Activated CD4-positive, alpha-beta T cell treated with anti-CD3 and anti-CD28 coated beads, Interleukin-2, amount 50 U/mL, for 4 hours (primary cell): Measurements from ENCODE around the gene AGBL1.
A peak's percentile ranks its signal among the peaks of the same experiment; 100 is the strongest.

Experiments used
- DNase-seq, 2 experiments: peaks; one replicate each; pipeline ENCODE4 v3.0.0-alpha.2; 2020

Gene AGBL1

DNA sequence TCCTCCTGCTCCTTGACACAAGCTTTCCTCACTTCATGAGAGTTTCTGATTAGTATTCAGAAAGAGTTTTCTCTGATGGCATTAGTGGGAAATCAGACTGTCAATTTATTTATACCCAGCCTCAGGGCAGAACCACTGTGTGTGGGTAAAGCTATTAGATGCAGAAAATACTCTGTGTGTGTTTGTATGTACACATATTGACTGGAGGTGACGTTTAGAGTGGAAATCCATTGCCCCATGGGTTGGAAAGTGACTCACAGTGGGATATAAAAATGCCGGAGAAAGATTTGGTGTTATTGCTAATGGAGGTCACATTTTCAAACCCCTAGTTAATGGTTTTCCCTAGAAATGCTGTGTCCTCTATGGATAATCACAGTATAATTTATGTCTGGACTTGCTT lies 577.6 kb downstream of the AGBL1 start:
- no peak for DNase-seq

DNA sequence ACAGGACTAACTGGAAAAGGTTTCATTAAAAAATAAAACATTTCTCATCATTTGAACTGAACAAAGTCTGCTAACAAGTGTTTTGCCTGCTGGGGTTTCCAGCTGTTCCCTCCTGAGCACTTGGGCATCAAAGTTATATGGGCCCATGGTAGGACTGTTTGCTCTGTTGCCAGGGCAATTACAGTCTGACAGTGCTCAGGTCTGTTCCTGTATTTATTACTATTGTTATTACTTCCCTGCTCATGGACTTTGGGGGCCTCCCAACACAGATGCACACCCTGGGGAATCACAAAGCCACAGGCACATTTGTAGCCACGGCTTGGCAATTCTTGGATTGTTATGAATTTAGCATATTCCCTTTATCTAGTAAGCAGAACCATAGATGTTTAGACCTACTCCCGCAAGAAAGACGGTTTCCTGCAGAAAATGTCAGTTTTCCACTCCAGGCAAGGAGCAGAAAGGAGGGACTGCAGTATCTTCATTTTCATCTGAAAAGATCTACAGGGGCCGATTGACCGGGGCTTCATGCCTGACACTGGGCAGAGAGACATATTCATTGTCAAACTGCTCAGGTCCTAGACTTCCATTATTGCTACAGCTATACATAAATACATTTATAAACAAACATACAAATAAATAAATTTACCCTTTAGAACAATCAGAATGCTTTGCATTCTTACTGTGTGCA lies 580.2 kb downstream of the AGBL1 start:
- no peak for DNase-seq

DNA sequence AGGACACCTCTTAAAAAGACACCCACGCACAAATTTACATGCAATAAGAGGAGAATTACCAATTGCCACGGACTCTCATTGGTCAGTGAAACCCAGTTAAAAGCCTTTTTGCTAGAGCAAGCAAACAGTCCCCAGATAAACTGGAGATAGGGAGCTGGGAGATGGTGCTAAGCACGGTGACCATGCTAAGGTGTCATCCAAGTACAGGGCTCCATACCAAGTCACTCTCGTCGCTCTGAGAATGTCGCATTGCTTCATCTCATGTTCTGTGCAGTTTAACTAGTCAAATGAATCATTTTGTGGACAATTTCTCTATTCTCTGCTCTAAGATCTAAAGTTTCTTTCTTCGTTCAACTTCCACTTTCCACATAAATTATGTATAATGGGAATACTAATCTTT lies 581.9 kb downstream of the AGBL1 start:
- DNase-seq: no peak

DNA sequence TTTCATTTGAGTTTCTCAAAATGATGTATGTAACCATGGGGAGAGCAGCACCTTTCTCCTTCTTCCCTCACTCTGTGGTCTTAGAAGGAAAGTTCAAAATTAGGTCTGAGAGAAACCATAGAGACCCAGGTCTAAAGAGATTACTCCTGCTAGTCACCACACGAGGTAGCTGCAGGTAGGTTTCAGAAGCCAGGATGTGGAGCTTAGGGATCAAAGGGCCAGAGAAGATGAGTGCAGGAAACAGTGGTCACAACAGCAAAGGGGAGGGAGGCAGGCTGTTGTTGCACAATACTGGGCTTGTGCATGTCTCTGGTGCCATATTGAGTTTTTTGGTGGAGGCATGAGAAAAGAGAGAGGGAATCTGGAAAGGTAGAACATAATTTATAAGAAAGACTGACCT lies 583.6 kb downstream of the AGBL1 start:
- no peak for DNase-seq

DNA sequence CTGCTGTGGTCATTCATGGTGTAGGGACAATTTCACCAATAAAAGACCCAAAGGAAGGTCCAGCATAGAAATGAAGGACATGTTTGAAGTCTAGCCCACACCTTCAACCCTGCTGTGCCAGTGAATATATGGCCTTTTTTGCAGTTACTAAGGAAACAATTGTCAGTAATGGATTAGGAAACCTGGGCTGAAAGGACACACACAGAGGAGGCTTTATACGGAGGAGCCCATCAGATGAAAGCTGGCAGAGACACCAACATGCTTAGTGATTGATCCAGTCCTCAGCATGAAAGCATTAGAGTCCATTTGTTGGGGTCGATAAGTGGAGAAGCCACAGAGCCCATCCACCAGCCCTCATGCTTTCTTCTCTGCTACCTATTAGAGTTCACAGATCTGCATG lies 584.3 kb downstream of the AGBL1 start:
- no peak for DNase-seq

DNA sequence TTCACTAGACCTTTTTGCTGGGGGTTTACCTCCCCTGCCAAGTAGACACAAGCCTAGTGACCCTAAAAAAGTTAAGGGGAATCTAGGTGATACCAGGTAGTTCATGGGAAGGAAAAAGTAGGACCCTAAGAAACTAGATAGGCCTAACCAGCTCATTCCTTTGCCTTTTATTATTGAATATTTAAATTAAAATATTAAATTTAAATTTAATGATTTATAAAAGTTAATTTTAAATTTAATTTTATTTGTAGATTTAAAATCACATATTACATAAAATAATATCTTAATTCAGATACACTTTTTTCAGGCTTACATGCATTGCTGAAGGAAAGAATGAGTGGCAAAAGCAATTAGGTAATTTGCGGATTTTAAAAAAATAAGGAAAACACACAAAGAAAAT lies 584.9 kb downstream of the AGBL1 start:
- DNase-seq: no peak

DNA sequence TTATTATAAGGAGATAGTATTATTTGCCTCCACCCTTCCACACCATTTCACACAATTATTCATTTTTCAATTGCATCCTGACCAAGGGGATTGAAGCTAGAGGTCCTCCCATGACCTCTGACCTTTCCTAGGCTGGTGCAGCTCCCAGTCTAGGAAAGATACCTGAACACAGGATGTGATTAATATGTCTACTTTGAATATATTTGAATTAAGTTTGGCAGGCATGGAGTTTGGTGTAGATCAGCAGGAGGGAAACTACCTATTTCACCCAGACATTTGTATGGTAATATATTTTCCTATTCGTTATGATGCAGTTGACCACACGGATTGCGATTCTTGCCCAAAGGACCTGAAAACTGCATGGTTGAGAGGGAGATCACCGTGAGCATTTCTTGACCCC lies 596.3 kb downstream of the AGBL1 start:
- DNase-seq: no peak

DNA sequence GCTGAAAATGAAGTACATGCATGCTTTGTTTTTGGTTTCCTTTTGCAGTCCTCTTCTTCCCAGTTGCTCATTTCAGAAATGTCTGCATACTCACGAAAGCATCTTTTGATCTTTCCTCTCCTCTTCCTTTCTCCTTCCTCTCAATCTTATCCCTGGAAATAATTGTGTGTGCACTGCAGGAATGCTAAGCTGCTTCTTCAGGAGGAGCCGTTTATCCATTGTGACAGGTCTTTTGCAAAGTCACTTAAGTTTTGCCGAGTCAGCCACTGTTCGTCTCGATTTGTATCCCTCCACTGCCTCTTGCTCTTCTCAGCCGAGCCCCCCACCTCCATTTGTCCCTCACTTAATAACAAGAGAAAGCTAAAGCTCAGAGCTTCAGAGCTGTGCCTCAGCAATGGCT lies 597.6 kb downstream of the AGBL1 start:
- no peak for DNase-seq

DNA sequence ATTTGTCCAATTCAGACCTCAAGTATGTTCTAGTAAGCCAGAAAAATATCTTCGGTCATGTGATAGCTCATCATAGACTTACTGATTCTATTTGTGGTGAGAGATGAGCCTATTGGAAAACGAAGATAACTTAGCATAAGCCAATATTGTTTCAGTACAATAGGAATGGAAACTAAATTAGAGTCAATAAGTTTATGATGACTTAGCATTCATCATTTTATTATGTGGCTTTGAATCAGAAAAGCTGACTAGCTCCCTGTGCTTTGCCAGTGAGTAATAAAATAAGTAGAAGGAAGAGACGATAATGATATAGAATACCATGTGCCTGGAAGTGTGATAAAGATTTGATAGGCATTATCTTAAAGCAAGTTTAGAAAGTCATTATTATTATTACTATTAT lies 605.6 kb downstream of the AGBL1 start:
- no peak for DNase-seq

DNA sequence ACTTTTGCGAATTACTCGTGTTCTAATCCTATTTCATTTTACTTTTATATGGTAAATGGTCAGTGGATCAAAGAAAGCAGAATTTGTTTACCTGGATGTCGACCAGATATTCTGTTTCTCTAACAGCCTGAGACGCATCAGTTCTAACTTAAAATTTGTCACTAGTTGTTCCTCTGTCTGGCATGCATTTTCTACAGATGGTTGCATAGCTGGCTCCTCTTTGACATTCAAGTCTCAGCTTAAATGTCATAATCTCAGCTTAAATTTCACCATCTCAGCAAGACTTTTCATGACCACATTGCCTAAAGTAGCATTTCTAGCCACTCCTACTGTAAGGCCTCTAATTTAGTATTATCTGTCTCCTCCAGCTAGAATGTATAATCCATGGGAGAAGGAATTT lies 609.3 kb downstream of the AGBL1 start:
- DNase-seq: no peak

DNA sequence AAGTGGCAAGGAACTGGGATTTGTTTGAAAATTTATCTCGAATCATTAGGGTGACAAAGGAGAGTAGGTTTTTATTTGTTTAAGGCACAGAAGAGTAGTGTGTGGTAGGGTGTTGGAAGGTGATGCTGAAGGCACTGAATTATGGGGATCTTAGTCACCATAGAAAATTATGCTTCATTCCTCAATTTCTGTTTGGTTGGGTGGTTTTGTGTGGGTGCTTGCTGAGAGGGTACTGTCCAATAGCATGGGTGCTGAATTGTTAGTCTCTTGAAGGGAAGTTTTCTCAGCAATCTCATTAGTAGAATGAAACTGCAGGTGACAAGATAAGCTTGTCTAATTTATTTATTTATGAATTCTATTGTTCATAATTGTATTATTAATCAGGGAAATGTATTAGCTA lies 610.9 kb downstream of the AGBL1 start:
- no peak for DNase-seq

DNA sequence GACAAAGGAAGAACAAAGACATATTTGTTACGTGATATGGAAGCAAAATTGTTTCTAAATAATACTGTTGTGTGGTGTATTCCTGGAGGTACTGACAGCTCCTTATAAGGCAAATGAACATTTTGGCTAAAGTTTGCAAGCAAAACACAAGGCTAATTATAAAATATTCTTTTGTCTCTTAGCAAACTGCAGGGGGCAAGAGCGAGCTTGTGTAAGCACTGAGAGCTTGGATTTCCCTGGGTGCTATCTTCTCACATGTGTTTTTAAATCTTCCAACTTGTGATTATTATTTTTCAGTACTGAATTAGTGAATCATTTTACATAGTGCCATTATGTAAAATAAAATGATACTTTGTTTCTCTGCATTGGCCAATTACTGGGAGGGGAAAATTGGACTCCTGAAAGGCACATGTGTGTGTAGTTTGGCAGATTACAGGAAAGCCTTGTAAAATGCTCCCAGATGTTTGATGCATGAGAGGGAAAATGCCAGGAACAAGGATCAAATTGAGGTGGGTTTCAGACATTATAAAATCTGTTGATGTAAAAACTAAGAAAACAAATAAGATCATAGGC lies 611.5 kb downstream of the AGBL1 start:
- DNase-seq: no peak

DNA sequence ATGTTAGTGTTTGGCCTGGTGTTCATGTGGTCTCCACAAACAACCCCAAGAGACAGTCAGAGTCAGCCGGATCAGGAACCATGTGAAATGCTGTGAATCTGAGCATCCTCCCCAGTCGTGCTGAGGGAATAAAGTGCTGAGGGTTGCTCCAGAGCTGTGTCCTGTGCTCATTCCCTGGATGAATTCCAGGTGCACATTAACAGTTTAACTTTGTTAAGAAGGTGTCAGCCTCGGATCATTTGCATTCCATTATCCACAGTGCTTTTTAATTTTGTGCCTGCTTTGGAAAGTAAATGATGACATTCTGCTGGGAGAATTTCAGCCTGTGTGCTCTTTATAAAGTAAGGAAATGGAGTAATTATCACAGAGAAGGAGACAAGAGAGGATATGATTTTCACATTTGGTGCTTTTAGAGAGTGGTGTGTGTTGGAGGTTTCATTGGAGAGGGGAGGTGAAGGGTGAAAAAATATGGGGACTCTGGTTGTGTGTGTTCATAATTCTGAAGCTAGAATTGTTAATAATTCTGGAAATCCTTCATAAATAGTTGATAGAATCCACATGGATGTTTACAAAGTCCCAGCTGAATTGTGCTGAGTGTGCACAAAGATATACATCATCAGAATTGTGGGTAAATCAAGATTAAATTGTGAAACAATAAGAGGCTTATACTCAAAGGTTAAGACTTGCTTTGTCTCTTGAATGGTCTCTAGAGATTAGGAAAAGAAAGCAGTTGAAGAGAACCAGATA lies 621.4 kb downstream of the AGBL1 start:
- DNase-seq: no peak

DNA sequence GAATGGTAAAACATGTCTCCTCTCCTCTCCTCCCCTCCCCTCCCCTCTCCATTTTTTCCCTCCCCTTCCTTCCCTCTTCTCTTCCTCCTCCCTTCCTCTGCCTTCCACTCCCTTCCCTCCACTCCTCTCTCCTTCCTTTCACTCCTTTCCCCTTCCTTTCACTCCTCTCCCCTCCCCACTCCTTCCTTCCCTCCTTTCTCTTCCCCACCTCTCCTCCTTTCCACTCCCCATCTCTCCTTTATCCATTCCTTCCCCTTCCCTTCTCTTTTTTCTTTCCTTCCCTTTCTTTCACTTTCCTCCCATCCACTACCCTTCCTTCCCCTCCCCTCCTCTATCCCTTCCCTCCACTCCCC lies 621.9 kb downstream of the AGBL1 start:
- no peak for DNase-seq

DNA sequence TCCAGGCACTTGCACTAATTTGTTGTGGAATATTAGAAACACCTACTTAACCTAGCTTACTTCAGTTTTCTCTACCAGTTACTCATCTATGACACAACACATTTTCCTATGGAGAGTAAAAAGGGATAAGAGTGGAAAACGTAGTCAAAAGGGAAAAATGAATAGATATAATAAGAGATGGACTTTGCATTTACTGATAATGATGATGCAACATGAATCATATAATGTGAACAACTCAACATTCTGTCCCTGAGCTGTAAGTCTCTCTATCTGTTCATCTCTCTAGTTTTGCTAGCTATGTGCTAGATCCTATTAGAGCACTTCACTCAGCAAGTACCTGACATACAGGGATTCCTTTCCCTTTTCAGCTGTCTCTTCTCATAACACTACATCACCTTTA lies 627.1 kb downstream of the AGBL1 start:
- DNase-seq: no peak

DNA sequence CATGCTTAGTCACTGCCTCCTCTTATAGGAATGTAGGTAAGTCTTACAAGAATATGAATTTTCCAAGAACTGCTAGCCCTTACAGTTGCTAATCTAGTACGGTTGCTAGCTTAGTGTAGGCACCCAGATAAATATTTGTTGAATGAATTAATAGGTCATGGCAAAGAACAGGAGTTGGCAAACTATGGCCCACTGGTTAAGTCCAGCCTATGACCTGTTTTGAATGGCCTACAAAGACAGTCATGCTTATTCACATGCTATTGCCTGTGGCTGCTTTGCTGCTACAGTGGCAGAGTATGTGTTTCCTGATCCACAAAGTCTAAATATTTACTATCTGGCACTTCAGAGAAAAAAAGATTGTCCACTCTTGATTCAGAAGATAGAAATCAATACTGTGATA lies 631.8 kb downstream of the AGBL1 start:
- no peak for DNase-seq

DNA sequence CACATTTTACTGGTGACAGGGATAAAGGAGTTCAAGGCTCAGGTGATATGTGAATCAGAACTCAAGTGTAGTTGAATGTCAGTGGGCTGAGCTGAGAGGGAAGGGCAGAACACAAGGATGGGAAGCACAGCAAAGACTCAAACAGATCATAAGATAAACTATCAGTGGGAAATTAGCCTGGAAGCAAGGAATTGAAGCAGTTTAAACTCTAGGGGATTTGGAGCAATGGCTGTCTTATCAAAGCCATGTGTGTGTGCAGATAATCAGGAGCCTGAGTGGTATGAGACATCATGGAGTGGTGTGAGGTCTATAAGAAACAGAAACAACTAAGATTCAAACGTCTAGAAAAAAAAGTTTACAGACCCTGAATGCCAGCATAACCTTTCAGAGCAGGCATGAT lies 634.6 kb downstream of the AGBL1 start:
- no peak for DNase-seq

DNA sequence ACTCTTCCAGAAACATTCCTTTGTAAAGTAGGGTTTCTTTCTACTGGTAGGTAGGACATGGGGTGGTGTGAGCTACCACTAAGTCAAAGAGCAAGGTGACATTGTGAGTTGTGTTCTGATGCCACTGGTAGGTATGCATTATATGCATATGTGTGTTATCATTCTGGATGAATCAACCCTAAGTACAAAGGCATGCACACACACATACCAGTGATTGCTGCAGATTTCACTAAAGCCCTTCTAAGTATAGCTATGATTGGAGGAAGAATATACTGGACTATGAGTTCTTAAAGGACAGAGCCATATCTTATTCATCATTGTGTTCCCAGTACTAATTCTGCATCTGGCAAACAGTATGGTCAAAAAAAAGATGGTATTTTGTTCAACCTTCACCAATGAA lies 646.0 kb downstream of the AGBL1 start:
- no peak for DNase-seq

DNA sequence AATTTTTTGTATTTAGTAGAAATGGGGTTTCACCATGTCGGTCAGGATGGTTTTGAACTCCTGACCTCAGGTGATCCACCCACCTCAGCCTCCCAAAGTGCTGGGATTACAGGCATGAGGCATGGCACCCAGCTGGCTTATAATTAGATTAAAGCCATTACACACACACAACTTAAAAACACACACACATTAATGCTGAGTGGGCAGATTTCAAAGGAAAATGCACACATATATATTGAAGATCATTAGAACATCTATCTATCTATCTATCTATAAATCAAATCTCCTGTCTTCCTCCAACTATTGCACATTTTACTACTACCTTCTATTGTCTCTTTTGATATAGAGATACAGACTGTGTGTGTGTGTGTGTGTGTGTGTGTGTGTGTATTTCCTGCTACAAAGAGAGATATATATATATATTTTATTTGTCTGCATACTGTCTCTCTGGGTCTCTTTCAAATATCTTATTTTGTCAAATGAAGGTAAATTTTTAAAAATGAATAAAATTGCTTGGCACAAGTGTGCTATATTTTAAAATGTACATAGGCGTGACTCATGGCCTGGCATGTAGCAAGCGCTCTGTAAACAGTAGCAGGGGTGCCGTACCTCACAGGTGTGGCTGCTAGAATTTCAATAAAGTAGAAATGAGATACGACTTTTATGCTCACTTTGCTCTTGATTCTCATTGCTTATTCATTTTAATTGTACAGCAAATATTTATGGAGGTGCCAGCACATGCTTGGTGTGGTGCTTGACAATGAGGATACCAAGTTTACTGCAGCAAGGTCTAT lies 655.8 kb downstream of the AGBL1 start:
- no peak for DNase-seq

DNA sequence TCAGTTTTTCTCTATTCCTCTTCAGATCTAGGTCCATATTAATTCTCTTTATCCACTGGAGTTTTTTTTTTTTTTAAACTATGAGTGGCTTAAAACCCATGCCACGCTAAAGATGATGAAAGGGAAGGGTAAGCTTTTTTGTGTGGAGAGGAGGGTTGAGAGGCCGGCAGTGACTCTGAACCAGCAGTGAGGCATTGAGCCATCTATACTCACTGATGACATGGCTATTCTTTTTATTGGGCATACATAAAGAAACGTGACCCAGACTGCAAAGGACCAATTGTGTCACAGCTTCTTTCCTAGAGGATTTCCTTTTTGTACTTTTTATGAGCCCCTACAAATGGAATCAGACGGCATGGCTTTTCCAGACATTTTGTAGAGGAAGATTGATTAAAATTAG lies 662.2 kb downstream of the AGBL1 start:
- DNase-seq: no peak

DNA sequence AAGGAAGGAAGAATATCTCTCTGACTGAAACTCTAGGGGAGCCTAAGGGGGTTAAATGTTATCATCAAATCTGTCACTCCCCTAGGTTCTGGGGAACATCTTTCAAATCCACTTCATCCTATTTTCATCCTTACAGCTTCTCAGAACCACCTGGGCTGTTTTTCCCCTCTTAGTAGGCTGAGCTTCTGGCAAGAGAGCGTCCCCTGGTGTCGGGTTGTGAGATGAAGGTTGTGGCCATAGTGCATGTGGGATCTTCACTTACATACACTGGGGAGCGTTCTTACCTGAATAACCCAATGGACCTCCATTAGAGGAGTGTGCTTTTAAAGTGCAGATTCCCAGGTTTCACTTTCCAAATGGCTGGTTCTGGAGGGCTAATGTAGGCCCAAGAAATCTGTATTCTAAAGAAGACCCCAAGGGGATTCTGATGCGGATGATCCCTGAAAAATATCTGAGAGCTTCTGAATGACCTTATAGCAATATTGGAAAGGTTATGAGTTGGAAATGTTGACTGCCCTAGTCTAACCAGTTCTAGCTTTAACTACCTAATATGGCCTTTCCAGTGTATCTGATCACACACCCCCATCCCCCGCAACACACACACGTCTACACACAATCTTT lies 663.7 kb downstream of the AGBL1 start:
- peak; percentile 46 to 49 for DNase-seq

DNA sequence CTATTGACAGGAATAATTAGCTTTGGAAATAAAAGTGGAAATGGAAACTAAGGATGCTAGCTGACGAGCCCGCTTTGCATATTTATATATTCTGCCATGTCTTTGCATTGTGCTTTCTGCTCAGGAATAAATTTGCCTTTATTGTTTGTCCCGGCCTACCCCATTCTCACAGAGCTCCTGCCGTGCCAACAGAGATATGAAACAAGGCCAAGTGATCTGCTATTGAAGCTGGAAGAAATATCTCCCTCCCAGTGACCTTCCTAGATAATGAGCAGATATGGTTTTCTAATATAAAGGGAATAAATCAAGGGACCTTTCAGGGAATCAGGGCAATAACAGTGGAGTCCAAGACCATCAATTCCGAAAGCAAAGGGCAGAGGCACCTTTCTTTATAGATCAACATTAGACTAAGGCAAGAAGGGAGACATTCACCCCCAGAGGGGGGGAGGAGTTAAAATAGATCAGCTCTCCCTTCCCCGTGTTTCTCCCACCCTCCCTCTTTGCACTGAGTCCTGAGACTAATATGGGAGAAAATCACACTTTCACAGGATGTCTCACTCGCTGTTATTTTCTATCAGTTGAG lies 664.6 kb downstream of the AGBL1 start:
- no peak for DNase-seq

DNA sequence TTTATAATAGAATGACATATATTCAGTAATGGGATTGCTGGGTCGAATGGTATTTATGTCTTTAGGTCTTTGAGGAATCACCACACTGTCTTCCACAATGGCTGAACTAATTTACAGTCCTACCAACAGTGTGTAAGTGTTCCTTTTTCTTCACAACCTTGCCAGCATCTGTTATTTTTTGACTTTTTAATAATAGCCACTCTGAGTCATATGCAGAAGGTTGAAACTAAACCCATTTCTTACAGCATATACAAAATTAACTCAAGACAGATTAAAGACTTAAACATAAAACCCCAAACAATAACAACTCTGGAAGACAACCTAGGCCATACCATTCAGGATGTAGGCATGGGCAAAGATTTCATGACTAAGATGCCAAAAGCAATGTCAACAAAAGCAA lies 671.4 kb downstream of the AGBL1 start:
- no peak for DNase-seq
